NCI-H226 (cell line): ENCODE results near the gene FGF13.

Experiments
- DNase-seq: peaks from one replicate; pipeline ENCODE4 v3.0.0-alpha.2; 2015

FGF13 gene

GRCh38 chrX:138711399-138712347 lies at the start of gene FGF13:
FGF13 (minus strand) TSS chrX:138711717; CDS start chrX:138711003, 714 bp downstream.
- no peak for DNase-seq

DNA sequence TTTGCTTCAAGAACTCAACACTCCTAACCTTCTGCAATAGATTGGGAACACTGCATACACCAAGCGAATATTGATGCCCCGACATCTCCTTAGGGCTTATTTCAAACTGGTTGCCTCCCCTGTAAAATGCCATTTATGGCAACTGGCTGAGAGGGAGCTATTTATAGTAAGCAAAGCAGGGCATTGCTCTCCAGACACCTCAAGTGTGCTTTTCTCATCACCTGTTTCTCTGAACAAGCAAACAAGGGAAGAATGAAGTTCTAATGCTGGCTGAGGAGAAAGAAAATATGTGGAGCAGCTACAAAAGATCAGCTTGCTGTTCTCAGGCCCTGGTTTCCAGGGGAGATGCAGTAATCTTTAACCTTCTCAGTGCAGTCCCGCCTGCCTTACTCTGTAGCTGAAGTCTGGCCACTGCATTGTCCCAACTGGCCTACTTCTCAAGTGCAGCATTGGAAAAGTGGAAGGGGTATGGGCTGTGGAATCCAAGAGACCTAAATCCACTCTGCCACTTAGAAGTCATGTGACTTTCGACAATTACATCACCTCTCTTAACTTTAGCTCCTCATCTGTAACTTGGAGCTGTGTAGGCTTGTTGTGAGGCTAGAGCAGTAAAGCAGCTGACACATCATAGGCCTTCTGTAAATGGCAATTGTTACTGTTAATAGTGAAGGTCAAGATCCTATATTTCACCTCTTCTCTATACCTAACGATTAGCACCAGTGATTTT lies 47.9 kb upstream of the FGF13 start:
- no peak for DNase-seq

DNA sequence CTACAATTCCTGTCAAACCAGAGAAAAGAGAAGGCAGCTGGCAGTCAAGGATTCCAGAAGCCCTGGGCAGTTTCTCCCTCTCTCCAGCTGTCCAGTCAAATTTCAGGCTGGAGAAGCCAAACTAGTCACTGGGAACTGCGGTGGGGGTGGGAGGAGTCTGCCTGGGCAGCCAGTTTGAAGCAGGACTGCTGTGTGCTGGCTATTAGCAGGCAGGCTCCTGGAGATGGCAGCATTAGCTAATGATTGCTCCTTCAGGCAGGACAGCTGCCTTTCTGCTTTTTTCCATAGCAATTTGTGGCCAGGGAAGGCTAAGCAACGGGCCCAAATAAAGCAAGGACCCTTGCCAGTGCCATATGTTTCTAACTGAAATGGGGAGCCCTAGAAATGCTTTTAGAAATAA lies 44.7 kb upstream of the FGF13 start:
- DNase-seq, result no peak

DNA sequence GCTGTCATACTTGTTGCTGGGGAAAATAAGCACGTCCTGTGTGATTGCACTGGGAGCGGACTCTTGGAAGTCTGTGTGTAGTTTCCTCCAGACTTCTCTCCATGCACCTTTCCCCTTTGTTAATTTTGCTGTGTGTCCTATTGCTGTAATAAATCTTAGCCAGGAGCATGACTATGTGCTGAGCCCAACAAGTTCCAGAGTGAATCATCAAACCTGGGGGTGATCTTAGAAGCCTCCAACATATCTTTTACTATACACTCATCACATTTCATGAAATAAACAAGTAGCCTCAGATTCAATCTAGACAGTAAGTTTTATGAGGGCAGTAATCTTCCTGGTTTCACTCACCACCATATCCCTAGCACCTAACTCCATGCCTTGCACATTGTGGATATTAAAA lies 43.3 kb upstream of the FGF13 start:
- no peak for DNase-seq

DNA sequence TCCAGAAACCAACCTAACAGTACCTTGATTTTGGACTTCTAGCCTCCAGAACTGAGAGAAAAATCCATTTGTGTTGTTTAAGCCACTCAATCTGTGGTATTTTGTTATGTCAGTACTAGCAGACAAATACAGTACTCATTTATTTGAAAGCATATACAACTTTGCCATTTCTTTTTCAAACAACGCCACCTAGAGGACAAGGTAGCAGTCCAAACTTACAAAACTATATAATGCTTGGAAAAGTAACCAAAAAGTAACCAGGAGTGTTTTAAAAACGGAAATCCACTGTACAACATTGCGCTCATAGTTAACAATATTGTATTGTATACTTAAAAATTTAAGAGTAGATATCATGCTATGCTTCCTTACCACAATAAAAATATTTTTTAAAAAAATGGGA lies 37.0 kb upstream of the FGF13 start:
- DNase-seq, result no peak

- DNase-seq, result no peak
Measured at GRCh38 chrX:138745196-138745595, 33.7 kb upstream of the FGF13 start.

GRCh38 chrX:138742217-138742616 lies 30.7 kb upstream of the FGF13 start:
- no peak for DNase-seq

DNA sequence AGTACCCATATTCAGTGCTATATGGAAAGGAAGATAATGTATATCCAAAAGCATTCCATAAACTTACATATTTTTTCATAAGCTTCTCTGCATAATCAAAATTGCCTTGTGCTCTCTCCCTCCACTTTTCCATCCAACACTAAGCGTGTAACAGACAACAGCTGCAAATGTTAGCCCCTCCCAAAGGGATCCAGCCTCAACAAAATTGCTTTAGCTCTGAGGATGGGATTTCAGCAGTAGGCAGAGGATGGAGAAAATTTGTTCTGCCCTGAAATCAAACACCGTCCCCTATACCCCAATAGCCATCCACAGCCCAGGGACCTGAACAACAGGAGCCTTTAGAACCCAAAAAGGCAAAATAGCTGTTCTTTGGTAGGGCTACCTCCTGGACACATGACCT lies 28.8 kb upstream of the FGF13 start:
- DNase-seq, result no peak

- DNase-seq, result no peak
Measured at GRCh38 chrX:138723301-138723700, 11.8 kb upstream of the FGF13 start.

DNA sequence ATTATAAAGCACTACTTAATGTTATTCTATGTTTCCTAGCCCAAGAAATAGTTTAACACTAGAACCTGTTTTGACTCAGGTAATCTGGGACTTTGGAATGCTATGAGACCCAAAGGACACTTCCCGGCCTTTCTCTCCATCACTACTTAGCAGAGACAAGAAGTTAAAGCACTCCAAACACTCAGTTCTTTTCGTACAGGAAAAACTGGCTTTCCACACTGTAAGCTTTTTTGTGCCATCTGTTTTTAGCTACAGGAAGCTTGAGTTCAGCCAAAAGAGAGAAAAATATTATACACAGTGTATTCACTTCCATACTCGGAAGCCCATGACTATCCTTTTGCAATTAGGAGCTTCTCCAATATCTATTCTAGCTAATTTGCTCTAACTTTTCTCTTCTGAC lies 7.9 kb upstream of the FGF13 start:
- no peak for DNase-seq

GRCh38 chrX:138718941-138719340 lies 7.4 kb upstream of the FGF13 start:
- DNase-seq, result no peak

DNA sequence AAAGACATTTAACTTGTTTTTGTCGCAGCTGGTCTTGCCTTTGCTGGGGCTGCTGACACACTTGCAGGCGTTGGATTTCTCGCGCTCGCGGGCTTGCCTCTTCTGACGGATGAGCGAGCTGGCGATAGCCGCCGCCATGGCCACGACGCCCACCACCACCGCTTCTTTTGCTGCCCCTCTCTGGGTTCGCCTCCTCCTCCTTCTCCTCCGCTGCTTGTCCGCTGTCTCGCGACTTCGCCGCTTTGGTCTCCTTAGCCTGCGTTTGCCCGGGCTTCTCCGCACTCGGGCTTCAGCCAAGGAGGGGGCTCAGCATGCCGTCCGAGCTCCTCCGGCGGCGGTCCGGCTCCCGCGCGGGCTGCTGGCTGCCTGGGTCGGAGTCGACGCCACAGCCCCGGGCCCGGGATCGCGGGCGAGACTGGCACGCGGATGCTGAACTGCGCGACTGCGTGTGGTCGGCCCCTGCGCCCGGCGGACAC lies 613 bp downstream of the FGF13 start:
- no peak for DNase-seq

GRCh38 chrX:138709886-138710791 lies 1.4 kb downstream of the FGF13 start:
- no peak for DNase-seq

GRCh38 chrX:138708268-138708667 lies 3.2 kb downstream of the FGF13 start:
- DNase-seq, result no peak

GRCh38 chrX:138704596-138704995 lies 6.9 kb downstream of the FGF13 start:
- no peak for DNase-seq

DNA sequence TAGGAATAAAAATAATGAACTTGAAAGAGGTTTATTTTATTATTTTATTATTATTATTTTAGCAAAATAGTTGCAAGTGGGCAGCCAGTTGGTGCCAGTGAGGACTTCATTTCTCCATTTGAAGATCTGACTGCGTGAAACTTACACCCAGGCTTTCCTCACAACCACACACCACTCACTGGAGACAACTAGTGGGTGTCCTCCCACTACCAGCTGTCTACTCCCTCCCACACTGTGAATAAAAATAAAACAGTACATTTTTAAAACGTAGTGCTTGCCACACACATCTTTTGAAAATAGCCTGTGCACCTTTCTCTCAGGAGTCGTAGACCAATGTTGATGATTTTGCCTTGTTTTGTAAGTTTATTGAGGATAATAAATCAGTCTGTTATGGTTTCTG lies 7.4 kb downstream of the FGF13 start:
- no peak for DNase-seq

DNA sequence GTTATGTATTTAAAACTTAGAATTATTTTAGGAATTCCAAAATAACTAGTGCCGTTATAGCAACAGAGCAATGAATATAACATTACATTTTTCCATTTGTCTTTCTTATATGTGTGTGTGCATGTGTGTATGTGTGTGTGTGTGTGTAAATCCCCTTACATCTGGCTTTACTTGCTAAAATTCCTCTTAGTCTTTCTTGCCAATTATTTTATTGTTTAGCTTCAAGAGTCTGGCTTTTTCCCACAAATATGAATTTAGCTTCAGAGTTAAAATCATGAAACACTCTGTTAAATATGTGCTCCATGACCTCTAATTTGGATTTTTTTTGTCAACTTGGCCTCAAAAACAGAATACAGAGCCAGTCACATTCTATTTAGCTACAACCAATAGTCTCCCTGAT lies 18.9 kb downstream of the FGF13 start:
- DNase-seq, result no peak

GRCh38 chrX:138691186-138691585 lies 20.3 kb downstream of the FGF13 start:
- no peak for DNase-seq

GRCh38 chrX:138690591-138690990 lies 20.9 kb downstream of the FGF13 start:
- DNase-seq, result no peak

- no peak for DNase-seq
Measured at GRCh38 chrX:138683600-138683999, 27.9 kb downstream of the FGF13 start.

DNA sequence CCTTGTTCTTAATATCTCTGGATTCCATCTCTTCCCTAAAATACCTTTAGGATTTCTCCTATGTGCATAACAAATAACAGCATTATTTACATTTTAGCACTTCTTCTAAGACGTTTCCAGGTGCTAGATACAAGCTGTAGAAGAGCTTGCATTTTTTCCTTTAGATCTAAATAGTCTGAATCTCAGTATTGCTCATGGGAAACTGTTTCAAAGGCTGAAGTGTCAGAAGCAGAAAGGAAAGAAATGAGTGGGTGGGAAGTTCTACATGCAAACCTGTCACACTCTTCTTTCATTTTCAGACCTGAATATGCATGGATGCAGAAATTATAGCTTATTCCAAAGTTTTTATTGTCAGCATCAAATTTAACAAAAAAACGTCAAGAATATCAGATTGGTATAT lies 41.8 kb downstream of the FGF13 start:
- no peak for DNase-seq

DNA sequence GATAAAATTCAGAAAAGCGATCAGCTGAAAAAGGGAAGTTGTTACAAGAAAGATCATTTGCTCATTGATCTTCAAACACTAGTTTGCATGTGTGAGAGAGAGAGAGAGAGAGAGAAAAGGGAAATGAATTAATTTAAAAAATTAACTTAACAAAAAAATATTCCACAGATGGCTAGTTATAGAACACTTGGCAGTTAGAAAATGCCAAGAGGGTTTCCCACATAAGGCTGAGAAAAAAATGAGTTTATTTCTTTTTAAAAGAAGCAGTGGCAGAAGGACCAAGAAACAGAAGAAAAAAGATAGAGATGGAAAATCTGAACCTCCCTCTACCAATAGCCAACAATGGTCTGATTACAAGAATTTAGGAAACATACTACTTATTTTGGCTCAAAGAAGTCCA lies 47.1 kb downstream of the FGF13 start:
- no peak for DNase-seq

DNA sequence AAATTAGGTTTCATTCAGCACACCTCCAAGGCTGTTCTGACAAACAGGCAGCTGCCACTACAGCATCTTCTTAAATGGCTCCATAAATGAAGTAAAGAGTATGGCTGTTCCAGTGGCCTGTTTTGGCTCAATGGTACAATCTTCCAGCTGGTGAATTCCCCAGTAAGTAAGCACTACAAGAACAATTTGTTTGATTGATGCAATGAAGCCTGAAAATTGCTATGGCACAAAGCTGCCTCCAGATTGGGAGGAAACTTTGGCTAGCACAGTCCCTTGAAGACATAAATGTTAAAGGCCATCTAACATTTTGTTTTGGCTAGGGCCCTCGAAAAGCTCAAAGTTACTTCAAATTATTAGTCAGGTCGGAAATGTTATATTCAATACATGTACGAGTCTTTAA lies 47.5 kb downstream of the FGF13 start:
- DNase-seq, result no peak
